MM.1S (cell line): ENCODE results near the gene GLI1.

Experiments
- EZH2 ChIP-seq: fragments of 300-600 bp; sonication (generic); optimal IDR thresholded peaks from 2 replicates; pipeline ENCODE3; 2017; ENCODE audit warnings: low read depth, mild to moderate bottlenecking, antibody characterized with exemption, low read length, mixed read lengths
- TF ChIP-seq, protein P1 (sequence below): fragments of 300-600 bp; sonication (generic); IDR thresholded peaks from 2 replicates; pipeline ENCODE4 v1.5.1; 2016; ENCODE audit warnings: antibody characterized with exemption, low read length, mixed read lengths

DNA sequence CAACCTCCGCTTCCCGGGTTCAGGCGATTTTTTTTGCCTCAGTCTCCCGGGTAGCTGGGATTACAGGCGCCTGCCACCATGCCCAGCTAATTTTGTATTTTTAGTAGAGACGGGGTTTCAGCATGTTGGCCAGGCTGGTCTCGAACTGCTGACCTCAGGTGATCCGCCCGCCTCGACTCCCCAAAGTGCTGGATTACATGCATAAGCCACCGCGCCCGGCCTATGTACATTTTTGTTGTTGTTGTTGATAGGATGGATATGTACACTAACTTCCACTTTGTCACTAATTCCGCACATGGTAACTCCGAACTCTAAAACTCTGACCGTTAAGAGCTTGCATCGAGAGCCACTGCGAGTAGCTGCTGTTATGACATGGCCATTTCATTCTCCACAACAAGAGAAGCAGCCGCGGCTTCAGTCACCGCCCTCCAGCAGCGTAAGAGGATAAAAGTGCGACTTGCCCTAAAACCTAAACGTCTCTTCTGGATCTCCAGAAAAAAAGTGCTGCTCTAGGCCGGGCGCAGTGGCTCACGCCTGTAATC is 27.5 kb downstream of the GLI1 start:
- TF ChIP-seq, protein P1, sequence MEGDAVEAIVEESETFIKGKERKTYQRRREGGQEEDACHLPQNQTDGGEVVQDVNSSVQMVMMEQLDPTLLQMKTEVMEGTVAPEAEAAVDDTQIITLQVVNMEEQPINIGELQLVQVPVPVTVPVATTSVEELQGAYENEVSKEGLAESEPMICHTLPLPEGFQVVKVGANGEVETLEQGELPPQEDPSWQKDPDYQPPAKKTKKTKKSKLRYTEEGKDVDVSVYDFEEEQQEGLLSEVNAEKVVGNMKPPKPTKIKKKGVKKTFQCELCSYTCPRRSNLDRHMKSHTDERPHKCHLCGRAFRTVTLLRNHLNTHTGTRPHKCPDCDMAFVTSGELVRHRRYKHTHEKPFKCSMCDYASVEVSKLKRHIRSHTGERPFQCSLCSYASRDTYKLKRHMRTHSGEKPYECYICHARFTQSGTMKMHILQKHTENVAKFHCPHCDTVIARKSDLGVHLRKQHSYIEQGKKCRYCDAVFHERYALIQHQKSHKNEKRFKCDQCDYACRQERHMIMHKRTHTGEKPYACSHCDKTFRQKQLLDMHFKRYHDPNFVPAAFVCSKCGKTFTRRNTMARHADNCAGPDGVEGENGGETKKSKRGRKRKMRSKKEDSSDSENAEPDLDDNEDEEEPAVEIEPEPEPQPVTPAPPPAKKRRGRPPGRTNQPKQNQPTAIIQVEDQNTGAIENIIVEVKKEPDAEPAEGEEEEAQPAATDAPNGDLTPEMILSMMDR, result no peak
- TF ChIP-seq EZH2, result no peak
